WTC11 (cell line): ENCODE results near the gene CPAMD8.

Source experiments
- NFYB ChIP-seq: sonication (generic); formaldehyde crosslinking; conservative IDR thresholded peaks from 2 replicates; pipeline ENCODE4 v1.8.0; 2022; ENCODE audit warnings: low read depth, missing genetic modification reagents
- TF ChIP-seq, protein P1 (sequence below): fragments of 200-600 bp; IDR thresholded peaks from 2 replicates; pipeline ENCODE4 v1.8.0; 2022; ENCODE audit warnings: antibody characterized with exemption

GRCh38 chr19:16936901-16937300 lies 89.7 kb downstream of the CPAMD8 start:
- no peak for TF ChIP-seq NFYB (CRISPR knock-in tag)
- TF ChIP-seq, protein P1, sequence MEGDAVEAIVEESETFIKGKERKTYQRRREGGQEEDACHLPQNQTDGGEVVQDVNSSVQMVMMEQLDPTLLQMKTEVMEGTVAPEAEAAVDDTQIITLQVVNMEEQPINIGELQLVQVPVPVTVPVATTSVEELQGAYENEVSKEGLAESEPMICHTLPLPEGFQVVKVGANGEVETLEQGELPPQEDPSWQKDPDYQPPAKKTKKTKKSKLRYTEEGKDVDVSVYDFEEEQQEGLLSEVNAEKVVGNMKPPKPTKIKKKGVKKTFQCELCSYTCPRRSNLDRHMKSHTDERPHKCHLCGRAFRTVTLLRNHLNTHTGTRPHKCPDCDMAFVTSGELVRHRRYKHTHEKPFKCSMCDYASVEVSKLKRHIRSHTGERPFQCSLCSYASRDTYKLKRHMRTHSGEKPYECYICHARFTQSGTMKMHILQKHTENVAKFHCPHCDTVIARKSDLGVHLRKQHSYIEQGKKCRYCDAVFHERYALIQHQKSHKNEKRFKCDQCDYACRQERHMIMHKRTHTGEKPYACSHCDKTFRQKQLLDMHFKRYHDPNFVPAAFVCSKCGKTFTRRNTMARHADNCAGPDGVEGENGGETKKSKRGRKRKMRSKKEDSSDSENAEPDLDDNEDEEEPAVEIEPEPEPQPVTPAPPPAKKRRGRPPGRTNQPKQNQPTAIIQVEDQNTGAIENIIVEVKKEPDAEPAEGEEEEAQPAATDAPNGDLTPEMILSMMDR, result no peak
